WI38 (cell line): ENCODE results near the gene MAS1L.

ENCODE experiments used
- H3K4me3 ChIP-seq: 2 replicates; pipeline ENCODE4 v1.5.1; 2011; ENCODE audit warnings: low read depth, mild to moderate bottlenecking, control low read depth, low read length
- CTCF ChIP-seq: IDR thresholded peaks from 2 replicates; pipeline ENCODE4 v1.5.1; 2012; ENCODE audit warnings: low read depth, mild to moderate bottlenecking, control low read depth, low read length

Gene MAS1L

GRCh38 chr6:29466241-29466640, 21.5 kb downstream of the MAS1L start:
- TF ChIP-seq CTCF: no peak
- H3K4me3 ChIP-seq: no peak overlapping the region

GRCh38 chr6:29465801-29466200, 22.0 kb downstream of the MAS1L start:
- TF ChIP-seq CTCF: no peak
- H3K4me3 ChIP-seq: no peak overlapping the region

- no peak overlapping the region for H3K4me3 ChIP-seq
- no peak for TF ChIP-seq CTCF
Measured at GRCh38 chr6:29465279-29465678, 22.5 kb downstream of the MAS1L start.

- TF ChIP-seq CTCF: no peak
- H3K4me3 ChIP-seq: no peak overlapping the region
Measured at GRCh38 chr6:29462022-29462421, 25.7 kb downstream of the MAS1L start.

GRCh38 chr6:29461021-29461814, 26.5 kb downstream of the MAS1L start:
- no peak overlapping the region for H3K4me3 ChIP-seq
- no peak for TF ChIP-seq CTCF

GRCh38 chr6:29456971-29457370, 30.8 kb downstream of the MAS1L start, which contains the start of the genes OR11A1 and OR2H1:
Gene OR11A1, minus strand, starts transcription at chr6:29457071. Its CDS starts 29,430 bp downstream, at chr6:29427641.
Gene OR2H1, plus strand, starts transcription at chr6:29457155. Its CDS starts 4,615 bp downstream, at chr6:29461770.
- TF ChIP-seq CTCF: no peak
- H3K4me3 ChIP-seq: no peak within 1 kb of the TSS

GRCh38 chr6:29451471-29452193, 36.1 kb downstream of the MAS1L start:
- TF ChIP-seq CTCF: no peak
- H3K4me3 ChIP-seq: no peak overlapping the region
